HG03378 (cell line): Measurements from ENCODE around the gene ACIN1.

Source experiments
- ATAC-seq: cut with Tn5 transposase; IDR thresholded peaks from one replicate; pipeline ENCODE4 v1.9.1; 2021; ENCODE audit warnings: mild to moderate bottlenecking, moderate library complexity; ENCODE audit not compliant: unreplicated experiment

The ACIN1 gene

DNA sequence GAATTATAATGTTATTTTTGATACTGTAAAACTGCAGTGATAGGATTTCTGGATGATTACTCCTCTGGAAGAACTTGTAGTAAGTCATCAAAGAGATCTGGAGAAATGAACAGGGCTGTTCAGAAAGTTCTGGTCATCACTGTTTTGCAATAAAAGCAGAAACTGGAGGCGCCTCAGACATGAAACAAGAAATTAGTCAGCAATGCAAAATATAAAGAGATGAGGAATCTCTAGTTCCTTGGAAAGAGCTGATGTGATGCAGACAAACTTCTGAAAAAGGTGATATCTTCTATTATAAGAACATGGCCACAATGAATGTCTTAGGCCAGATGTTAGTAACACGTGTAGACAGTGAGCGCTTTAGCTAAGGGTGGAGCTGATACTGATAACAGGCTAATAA is 9.5 kb downstream of the ACIN1 start:
- ATAC-seq = no peak

DNA sequence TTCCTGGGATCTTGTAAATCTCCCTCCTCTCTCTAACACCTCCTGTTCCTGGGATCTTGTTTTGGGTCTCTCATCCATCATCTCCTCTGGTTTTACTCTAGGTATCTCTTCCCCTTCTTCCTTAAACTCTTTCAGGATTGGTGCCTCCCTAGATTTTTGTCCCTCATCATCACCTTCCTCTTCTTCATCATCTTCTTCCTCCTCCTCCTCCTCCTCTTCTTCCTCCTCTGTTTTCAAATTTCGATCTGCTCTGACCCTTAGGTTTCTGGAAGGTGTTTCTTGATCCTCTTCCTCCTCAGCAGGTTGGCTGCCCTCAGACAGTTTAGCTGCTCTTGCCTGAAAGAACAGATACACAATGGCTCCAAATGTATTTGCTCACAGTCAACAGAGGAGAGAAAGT is 14.5 kb downstream of the ACIN1 start:
- no peak for ATAC-seq

DNA sequence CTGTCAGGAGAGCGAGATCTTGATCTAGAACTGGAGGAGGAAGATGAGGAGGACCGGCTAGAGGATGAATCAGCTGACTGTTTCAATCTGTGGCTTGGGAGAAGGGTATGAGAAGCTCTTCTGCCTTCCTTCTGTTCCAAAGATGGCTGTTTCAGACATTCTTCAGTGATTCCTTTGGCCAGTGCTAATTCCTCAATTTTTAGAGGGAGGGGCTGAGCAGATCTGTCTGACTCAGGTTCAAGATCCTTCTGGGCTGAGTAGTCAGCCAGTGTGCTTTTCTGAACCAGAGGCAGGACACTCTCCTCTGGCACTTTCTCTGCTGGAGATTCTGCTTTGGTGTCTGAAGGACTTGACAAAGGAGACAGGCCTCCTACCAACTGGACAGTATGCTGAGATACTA is 15.2 kb downstream of the ACIN1 start:
- ATAC-seq = no peak

DNA sequence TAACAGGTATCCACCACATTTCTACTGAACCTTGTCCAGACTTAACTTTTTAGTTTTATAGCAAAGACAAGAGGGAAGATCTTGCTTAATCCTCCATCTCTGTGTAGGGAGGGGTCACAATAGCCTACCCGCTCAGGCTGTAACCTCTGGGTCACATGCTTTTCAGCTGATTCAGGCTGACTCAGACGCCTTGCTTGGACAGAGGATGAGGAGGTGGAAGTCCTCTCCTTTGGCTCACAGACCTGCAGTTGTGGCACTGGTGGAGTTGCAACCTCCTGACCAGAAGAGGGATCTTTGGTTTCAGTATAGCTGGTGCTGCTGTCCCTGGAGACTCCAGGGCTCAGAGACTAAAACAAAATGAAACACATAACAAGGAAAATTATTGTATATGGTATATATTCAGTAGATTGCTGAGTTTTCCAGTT is 16.2 kb downstream of the ACIN1 start:
- no peak for ATAC-seq

GRCh38 chr14:23077962-23078361 is 17.0 kb downstream of the ACIN1 start:
- ATAC-seq = no peak

DNA sequence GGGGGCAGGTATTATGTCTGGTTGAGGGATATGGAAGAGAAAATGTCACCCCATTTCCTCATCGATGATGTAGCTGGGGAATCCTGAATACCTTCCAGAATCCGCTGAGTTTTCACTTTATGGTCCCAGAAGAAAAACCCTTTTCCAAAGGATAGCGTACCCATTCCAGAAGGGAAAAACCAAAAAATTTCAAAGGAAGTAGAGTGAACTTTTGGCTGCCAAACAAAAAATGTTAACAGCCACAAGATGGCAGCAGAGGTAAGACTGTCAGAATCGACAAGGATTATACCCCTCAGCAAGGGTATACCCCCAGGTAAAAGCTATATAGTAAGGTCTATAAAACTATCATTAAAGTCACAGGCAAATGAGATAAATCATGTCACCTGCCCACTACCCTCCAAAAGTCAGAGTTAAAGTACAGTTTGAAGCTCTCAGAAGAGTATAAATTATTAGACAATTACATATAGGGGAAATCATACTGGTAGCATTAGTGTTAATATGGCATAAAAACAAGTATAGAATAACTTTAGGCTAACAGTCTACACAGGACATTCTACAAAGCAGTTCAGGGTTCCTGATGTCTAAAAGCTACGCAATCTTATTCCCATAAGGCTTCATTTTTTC is 18.0 kb downstream of the ACIN1 start:
- ATAC-seq = no peak

GRCh38 chr14:23074906-23075305 is 20.0 kb downstream of the ACIN1 start:
- ATAC-seq = no peak

DNA sequence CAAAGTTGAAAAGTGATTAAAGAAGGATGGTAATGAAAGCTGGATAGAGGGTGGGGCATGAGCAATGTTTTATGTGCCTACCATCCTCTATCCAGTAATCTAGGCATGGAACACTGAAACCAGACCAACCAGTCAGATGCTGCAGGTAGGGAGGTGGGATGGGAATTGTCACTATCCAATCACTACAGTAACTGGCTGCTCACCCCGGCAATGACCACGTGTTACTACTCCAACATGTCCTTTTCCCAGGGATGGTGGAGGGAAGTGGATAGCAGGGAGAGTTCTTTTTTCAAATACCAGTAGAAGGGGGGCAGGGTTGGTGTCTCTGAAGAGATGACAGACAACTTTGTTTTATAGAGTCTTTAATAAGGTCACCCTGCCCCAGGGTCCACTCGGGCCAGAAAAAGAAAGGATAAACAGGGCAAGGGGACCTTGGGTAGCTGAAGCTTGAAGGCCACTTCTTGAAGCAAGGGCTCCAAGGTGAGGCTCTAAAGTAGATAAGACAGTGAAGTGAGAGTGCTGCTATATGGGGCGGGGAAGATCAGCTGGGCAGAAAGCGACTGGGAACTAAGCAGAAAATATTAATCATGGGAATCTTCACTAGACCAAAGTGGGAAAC is 22.9 kb downstream of the ACIN1 start:
- ATAC-seq = no peak

GRCh38 chr14:23071244-23071920 is 23.6 kb downstream of the ACIN1 start:
- ATAC-seq = peak; percentile 80

- ATAC-seq = no peak
Observed at GRCh38 chr14:23070262-23071129, 24.4 kb downstream of the ACIN1 start.

DNA sequence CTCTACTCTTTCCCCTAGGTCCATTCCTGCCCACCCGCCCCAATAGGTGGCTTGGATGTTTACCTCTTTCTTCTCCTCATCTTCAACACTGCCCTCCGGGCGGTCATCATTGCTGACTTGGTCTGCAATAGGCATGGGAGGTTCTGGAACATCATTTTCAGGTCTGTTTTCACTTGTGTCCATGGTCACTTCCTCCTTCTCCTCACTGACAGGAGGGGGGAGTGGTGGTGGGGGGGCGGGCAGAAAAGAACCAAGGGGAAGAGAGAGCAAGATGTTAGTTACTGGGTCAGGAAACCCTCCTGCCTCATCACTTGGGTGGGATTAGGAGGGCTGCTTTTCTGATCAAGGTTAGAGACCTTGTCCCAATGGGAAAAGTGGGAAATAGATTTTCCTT is 25.5 kb downstream of the ACIN1 start:
- ATAC-seq = no peak

DNA sequence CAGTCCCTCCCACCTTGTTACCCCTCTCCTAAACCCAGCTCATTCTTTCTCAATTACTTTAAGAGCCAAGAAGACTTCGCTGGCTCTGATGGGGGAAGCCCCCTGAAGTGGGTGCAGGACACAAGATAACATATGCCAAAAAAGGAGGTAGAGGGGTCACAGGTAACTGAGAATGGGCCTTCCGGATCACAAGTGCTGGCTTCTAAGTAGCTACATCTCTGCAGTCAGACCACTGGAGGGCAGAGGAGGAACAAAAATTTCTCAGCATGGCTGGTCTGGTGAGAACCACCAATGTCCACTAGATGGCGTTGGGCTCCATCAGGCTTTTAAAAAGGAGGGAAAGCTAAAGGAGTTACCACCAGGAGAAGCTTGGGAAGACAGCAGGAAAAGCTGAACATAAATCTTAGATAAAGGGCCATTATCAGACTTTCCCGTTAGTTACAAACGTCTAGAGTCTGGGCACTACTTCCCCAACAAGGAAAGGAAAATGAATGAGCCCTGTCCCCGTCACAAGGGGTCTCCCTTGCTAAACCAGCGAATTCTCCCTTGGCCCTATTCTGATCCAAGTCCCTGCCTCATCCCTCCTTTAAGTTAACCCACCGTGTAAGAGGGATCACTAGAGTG is 26.0 kb downstream of the ACIN1 start:
- ATAC-seq = peak; percentile 59

GRCh38 chr14:23067847-23068788 is 26.8 kb downstream of the ACIN1 start:
- ATAC-seq = no peak

- no peak for ATAC-seq
Observed at GRCh38 chr14:23066855-23067744, 27.8 kb downstream of the ACIN1 start.

DNA sequence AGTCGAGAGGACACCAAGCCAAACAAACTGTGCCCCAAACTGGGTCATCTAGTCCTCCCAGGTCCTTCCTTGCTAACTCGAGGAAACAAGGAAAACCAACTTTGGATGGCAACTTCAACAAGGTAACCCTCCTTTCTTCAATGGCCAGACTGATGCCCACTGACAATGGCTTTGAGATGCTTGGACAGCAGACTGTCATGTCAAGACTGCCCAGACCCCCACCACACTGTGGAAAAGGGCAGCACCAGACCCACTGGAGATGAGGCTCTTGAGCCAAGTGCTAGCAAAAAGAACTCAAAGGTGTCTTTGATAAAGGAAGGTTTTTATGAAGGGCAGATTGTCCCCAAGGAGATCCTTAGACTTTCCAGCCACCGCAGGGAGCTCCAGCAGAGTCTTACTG is 28.6 kb downstream of the ACIN1 start:
- no peak for ATAC-seq

GRCh38 chr14:23063601-23064000 is 31.3 kb downstream of the ACIN1 start:
- no peak for ATAC-seq

DNA sequence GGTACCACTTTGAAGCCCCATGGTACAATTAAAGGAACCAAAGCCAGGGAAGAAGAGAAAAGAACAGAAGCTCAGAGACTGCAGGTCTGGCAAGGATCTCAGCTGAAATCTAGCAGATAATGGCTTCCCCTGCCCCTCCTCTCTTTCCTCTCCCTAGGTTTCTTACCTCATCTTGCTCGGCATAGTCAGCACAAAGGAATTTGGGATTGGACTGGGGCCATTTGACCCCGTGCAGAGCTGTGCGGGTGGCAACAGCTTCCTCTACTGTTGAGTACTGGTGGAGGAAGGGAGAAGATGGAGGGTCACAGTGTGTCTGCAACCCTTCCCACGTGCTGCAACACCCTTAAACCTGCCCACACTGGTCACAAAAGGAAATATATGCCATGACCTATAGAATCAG is 32.9 kb downstream of the ACIN1 start:
- ATAC-seq = no peak

- no peak for ATAC-seq
Observed at GRCh38 chr14:23060536-23061260, 34.2 kb downstream of the ACIN1 start.
